ENCODE data around the gene DLGAP4.

Gene DLGAP4

DNA sequence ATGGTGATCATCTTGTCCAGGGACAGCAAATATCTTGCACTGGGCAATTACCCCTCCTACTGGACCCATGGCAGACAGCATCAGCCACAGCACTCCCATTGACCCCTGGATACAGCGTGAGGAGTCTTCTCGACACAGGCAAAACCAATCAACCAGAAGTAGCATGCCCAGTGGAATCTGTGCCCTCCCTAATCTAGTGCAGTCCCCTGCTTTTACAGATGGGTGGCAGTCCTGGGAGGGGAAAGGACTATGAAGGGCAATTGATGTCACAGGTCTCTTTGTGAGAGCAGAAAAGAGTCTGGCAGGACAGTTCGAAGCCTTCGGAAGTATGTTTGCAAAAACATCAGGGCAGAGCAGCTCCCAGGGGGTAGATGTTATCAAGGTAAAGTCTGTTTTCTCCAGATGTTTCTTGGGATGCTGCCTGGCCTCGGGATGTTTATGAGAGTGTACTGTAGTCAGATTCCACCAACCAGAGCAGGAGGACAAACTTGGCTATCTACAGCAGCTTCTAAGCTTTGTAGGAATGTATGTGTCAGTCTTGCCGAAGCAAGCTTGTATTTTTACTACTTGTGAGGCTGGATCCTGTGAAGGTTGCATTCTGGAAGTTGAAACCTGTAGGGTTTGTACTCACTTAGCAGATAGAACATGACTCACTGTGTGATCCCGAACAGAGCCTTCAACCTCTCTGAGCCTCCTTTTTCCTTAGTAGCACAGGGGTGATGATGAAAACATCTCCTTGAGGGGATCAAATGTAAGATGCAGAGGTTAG is 172.2 kb downstream of the DLGAP4 start:
- no peak for DNase-seq (ENCODE audit: low read depth)

DNA sequence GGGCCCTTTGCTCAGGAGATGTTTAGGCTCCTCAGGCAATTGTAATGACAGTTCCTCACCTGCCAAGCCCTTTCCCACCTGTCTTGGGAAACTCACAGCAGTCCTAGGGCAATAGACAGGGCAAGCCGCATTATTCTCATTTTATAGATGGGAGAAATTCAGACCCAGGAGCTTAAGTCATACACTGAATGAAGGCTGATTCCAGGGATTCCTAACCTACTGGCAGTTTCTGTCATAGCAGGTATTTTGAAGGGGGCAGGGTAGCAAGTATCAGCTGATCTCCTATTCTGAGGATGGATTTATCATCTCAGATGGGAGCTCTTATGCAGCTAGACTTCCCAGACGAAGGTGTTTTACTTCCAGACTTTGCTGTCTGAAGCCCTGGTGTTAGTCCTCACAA is 173.8 kb downstream of the DLGAP4 start:
- no peak for DNase-seq (ENCODE audit: low read depth)

DNA sequence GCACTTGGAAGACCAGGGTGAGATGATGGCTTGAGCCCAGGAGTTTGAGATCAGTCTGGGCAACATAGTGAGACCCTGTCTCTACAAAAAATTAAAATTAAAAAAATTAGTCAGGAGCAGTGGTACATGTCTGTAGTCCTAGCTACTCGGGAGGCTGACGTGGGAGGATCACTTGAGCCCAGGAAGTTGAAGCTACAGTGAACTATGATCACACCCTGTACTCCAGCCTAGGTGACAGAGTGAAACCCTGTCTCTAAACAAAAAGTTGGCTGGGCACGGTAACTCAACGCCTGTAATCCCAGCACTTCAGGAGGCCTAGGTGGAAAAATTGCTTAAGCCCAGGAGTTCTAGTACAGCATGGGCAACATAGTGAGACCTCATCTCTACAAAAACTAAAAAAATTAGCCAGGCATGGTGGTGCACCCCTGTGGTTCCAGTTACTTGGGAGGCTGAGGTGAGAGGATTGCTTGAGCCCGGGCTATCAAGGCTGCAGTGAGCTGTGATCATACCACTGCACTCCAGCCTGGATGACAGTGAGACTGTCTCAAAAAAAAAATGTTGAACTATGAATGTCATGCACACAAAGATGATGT is 174.4 kb downstream of the DLGAP4 start:
- no peak for DNase-seq (ENCODE audit: low read depth)

DNA sequence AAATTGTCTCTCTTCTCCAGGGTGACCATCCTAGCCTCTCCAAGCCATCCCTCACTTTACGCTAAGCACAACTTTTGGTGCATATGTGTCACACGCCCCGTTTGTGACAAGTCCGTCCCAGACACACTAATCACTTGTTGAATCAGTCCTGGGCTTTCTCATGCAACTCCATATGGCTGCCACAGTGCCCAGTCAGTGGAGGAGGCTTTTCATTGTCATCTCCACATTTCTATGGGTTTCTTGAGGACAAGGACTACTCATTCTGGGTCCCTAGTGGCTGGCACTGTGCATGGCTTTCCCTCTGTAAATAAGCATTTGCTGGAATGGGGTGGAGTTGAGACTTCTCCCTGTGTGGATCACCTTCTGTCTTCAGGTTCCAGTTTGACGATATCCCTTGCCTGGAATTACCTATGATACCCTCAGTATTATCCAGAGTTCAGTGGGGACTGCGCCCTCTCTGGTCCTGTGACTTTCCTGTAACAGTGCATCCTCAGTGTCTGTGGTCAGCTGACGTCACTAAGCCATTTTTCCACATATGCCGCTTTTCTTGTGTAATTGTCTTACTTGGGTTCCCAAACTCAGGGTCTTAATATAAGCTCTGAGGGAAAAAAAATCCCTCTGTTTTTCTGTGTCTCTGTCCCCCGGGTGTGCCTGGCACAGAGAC is 175.4 kb downstream of the DLGAP4 start:
- no peak for DNase-seq (ENCODE audit: low read depth)

DNA sequence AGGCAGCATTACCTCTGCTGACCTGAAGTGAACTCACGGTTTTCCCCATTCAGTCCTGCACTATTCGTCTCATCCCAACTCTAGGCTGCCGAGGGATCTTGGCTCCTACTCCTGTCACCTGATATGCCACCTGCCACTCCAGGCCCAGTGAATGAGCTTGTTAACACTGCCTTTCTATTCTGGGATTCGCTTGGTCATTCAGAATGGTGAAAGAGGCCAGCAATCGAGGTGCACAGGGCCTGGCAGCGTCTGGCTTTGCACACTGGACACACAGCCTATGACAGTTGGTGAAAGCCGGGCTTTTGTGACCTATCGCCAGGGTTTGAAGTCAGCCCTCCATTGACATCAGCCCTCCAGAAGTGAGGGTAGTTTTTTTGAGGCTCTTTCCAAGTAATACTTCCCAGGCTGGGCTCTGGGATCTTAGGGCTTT is 175.9 kb downstream of the DLGAP4 start:
- DNase-seq (ENCODE audit: low read depth), result no peak

DNA sequence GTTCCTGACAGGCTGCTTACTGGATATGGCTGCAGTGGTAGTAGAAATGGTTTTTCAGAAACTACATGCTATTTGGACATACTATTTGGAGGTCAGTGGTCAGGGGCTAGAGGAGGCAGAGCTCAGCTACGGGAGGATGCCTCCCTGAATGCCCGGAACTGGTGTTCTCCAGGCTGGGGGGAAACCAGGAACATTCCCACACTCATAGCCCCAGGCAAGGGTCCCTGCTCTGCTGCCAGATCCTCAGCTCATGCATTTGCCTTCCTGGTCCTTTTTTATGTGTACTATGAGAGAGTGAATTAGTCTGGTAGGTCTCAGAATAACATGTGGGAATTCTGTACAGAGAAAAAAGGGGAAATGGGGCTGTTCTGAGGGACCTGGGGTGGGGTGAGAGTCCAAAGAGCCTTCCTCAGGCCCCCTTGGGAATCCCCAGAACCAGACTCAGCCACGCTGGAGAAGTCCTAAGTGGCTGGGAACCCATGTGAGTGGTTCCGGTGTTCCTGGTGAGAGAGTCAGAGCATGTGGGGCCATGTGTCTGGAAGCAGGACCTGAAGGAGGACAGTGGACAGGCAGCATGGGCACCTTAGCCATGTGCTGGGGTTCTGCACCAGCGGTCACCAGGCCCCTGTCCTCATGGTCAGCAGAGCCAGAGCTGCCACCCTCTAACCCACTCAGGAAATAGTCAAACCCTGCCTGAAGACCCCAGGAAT is 177.2 kb downstream of the DLGAP4 start:
- no peak for DNase-seq (ENCODE audit: low read depth)

- no peak for DNase-seq (ENCODE audit: low read depth)
Measured at GRCh38 chr20:36483919-36484808, 178.0 kb downstream of the DLGAP4 start.

- no peak for DNase-seq (ENCODE audit: low read depth)
Measured at GRCh38 chr20:36485286-36485685, 179.1 kb downstream of the DLGAP4 start.

GRCh38 chr20:36487069-36487468 is 180.9 kb downstream of the DLGAP4 start:
- no peak for DNase-seq (ENCODE audit: low read depth)

GRCh38 chr20:36490191-36490590 is 184.1 kb downstream of the DLGAP4 start:
- DNase-seq (ENCODE audit: low read depth), result no peak

DNA sequence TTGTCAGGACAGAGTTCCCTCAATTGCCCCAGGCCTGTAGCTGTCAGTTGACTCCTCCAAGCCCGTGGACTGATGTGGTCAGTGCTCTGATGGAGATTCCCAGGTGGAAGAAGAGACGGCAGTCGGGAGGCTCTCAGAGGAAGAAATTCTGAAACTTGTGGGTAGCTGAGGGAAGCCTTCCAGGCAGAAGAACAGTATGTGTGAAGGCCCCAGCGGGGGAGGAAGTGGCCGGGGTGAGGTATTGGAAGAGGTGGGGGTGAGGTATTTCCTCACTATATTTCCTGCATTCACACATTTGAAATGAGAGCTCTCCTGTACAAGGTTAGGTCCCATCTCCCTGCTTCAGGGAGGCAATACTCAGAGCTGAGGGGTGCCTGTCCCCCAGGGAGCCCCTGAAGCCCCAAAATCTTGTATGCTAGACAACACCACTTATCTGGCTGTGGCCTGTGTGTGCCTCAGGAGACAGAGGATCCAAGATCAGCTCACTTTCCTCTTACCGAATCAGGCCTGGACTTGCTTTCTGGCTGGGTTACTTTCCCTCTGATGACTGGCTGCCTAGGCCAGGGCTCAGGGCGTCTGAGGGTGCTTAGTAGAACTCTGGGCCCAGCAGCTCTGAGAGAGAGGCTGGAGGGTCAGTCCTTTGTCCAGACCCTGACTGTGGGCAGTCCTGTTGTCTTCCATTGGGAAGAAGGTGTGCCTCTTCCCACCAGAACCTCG is 185.9 kb downstream of the DLGAP4 start:
- no peak for DNase-seq (ENCODE audit: low read depth)

DNA sequence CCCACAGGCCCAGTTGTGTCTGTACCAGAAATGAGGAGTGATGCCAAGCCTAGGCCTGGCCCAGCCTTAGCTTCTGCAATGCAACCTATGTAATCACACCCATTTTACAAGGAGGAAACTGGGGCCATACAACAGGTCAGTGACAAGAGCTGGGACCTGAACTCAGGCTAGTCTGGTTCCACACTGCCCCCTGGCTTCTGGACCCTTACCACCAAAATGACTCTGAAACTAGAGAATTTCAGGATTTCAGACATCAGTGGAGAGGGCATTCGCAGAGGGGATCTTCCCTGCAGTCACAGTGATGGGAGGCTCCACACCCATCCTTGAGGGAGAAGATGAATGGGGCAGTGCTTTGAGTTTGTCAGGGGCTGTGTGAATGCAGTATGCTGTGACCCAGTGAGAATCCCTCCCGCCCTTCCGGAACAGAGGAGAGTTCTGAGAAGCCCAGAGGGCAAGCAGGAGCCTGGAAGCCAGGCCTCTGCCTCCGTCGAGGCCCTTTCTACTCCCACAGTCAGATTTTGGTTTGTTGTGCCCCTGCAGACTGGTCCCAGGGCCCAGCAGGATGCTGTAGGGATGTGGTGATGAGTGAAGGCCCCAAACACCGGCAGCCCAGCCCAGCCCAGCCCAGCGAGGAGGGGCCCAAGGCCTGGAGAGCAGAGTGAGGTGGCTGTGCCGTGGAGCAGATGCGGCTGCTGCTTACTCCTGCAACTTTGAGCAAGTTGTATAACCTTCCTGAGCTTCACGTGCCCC is 187.1 kb downstream of the DLGAP4 start:
- no peak for DNase-seq (ENCODE audit: low read depth)

GRCh38 chr20:36493801-36494114 is 187.6 kb downstream of the DLGAP4 start:
- peak; percentile 17 for DNase-seq (ENCODE audit: low read depth)

DNA sequence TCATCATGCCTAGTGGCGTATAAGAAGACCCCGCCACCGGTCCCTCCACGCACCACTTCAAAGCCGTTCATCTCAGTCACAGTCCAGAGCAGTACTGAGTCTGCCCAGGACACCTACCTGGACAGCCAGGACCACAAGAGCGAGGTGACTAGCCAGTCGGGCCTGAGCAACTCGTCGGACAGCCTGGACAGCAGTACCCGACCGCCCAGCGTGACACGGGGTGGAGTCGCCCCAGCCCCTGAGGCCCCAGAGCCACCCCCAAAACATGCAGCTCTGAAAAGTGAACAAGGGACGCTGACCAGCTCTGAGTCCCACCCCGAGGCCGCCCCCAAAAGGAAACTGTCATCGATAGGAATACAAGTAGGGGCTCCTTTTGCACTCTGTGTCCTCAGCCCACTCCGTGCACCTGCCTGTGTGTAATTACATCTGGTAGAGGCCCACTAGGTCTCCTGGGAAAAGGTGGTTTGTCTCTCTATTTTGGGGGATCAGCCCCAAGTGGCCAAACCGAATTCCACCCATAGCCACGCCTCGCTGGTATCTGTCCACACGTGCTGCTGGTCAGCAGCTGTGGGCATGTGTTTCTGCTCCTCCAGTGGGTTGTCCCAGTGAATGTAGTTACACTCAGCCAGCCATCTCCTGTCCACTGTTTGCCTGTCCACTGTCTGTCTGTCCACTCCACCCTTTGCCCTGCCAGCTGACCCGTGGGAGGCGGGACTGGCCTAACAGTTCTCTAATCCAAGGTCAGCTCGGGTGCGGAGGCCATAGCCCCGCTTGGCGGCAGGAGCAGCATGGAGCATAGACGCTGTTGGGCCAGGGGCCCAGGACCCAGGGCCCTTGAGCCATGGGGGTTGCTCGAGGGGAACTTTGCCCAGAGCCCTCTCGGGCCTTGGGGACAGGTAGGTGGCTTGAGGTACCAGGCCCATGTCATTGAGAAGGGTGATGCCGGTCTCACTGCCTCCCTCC is 190.8 kb downstream of the DLGAP4 start:
- no peak for DNase-seq (ENCODE audit: low read depth)

DNA sequence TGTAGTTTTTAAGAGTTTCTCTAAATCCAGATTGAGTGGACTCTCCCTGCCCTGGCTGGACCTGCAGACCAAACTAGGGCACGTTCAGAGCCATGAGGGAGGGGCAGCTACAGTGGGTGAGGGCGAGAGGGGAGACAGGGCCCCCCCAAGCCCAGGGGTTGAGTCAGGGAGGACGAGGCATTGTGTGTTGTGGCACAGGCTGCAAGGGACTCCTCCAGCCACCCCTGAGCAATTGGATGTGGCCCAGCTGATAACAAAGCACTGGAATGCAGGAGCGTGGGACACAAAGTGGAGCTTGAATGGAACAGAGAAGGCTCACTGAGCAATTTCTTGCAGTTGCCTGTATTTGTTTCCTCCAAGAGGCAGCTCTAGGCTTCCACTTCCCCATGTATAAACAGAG is 191.7 kb downstream of the DLGAP4 start:
- no peak for DNase-seq (ENCODE audit: low read depth)

- no peak for DNase-seq (ENCODE audit: low read depth)
Measured at GRCh38 chr20:36498386-36499179, 192.4 kb downstream of the DLGAP4 start.

DNA sequence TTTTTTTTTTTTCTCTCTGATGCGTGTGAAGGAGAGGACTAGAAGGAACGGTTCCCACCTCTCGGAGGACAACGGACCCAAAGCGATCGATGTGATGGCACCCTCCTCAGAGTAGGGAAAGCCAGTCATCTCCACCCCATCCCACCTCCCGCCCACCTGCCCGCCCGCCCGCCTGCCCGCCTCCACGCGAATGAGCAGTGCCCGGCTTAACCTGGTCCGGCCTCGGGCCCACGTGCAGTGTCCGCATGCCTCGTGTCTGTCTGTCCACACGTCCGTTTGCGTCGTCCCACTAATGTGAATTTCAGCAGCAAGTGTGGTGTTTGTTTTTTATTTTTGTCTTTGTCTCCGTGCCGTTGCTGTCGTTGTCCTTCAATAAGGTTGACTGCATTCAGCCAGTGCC is 193.1 kb downstream of the DLGAP4 start:
- no peak for DNase-seq (ENCODE audit: low read depth)

- DNase-seq (ENCODE audit: low read depth), result no peak
Measured at GRCh38 chr20:36499723-36500501, 193.8 kb downstream of the DLGAP4 start.

Measured in fibroblast of the conjunctiva (primary cell).